Kidney (tissue), 14 donors: ENCODE measurements around the gene C16orf90. TPM values are rescaled to one million over a fixed set of nuclear protein-coding genes. Genes with fewer than 3 reads are reported as not detected.

ENCODE experiments used
- DNase-seq, 5 donors: peaks; one replicate each; pipeline ENCODE4 v3.0.0-alpha.2; 2013 to 2020
- FAIRE-seq: peaks from 2 replicates; lab custom pipeline; 2012; peaks lifted over from hg19 to GRCh38; lab: Jason Lieb, UNC
- H3K27ac ChIP-seq, 2 donors: one replicate each; pipeline ENCODE4 v1.7.0; 2013; ENCODE audit warnings: low read depth in 2 of 2, low read length in 2 of 2, inconsistent platforms in 1 of 2
- H3K27me3 ChIP-seq: one replicate; pipeline ENCODE4 v1.7.1; 2013; ENCODE audit warnings: low read length, inconsistent platforms; ENCODE audit not compliant: control insufficient read depth, insufficient read depth
- H3K36me3 ChIP-seq, 3 donors: one replicate each; pipeline versions ENCODE4 v1.7.0 to v1.7.1; 2013; ENCODE audit warnings: low read length in 3 of 3, control low read depth in 1 of 3, inconsistent platforms in 1 of 3; ENCODE audit not compliant: insufficient read depth in 3 of 3, control insufficient read depth in 2 of 3
- H3K4me1 ChIP-seq, 3 donors: one replicate each; pipeline versions ENCODE4 v1.7.0 to v1.7.1; 2013; ENCODE audit warnings: low read length in 3 of 3, inconsistent platforms in 1 of 3, low read depth in 1 of 3; ENCODE audit not compliant: control insufficient read depth in 2 of 3, insufficient read depth in 2 of 3
- H3K4me3 ChIP-seq, 3 donors: one replicate each; pipeline versions ENCODE4 v1.7.0 to v1.8.1; 2013; ENCODE audit warnings: low read length in 3 of 3, control low read depth in 1 of 3, inconsistent platforms in 1 of 3
- H3K9ac ChIP-seq, 3 donors: one replicate each; pipeline versions ENCODE4 v1.7.0 to v1.7.1; 2013; ENCODE audit warnings: low read length in 3 of 3, control low read depth in 1 of 3, inconsistent platforms in 1 of 3
- H3K9me3 ChIP-seq, 3 donors: one replicate each; pipeline versions ENCODE4 v1.7.0 to v1.7.1; 2013; ENCODE audit warnings: low read length in 3 of 3, control low read depth in 1 of 3, inconsistent platforms in 1 of 3; ENCODE audit not compliant: control insufficient read depth in 2 of 3, insufficient read depth in 1 of 3
- intact Hi-C: fragments of 100-400 bp; cut with DNase I; formaldehyde crosslinking; loops from one replicate; pipeline ENCODE4 v1.11.1; 2022
- polyA plus RNA-seq: library from polyadenylated mRNA; stranded (reverse); fragments of 350-450 nt; fragmentation: Illumina TruSeq; extraction: RNeasy Lipid Tissue Mini Kit (QIAGEN cat#74804); gene quantifications from one replicate; pipeline ENCODE4 v1.2.3, GENCODE V29; 2014; ENCODE audit warnings: low read depth, low replicate concordance; ENCODE audit not compliant: insufficient read depth
- total RNA-seq: library from RNA; stranded (reverse); fragmentation: NEBNext Ultra II Directional; extraction: Animal tissue kit (Norgen Biotek cat#: 25700); gene quantifications from one replicate; pipeline ENCODE4 v1.2.1, GENCODE V29; 2021
- TF ChIP-seq, protein P1 (sequence below): IDR thresholded peaks from 3 replicates; pipeline ENCODE4 v1.5.1; 2012; ENCODE audit warnings: mild to moderate bottlenecking, moderate library complexity, borderline replicate concordance; ENCODE audit not compliant: insufficient read depth; ENCODE audit errors: extremely low read depth
- donor health status: control.
- donor health status: control.
- donor health status: control.
- donor health status: control.
- donor health status: control.
- donor health status: DM: yes; HTN: yes; CAD: no.
- donor health status: Normal renal cell carcinoma (clear cell type).

C16orf90 gene
- total and polyA plus RNA-seq, 2 donors from 2014 or later: not detected

DNA sequence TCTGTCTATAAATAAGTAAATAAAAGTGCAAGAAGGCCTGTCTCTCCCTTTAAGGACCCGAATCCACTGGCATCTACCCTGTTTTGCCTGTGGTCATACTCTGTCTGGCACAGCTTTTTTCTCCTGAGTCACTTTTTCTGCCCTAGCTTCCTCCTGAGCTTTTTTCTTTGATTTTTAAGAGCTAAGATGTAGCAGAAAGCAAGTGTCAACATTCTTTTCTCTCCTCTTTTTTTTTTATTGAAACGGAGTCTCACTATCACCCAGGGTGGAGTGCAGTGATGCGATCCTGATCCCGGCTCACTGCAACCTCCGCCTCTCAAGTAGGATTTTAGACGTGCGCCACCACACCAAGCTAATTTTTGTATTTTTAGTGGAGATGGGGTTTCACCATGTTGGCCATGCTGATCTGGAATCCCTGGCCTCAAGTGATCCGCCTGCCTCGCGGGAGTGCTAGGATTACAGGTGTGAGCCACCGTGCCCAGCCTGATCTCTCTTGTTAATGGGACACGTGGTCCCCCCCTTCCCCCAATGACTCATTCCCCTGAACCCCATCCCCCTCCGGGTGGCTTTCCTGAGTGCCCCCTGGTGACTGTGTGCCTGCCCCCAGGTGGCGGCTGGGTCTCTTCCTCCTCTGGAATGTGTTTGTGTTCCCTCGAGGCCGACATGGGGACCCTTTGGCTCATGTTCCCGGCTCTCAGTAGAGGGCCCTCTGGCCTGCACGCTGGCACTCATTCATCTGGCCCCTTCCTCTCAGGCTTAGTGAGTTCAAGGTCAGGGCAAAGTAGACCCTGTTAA is 14.2 kb downstream of the C16orf90 start:
- DNase-seq (peak in 2 of 5 donors; percentile 31 to 53), FAIRE-seq (no peak)
- intact Hi-C loops: no loop called here
- no peak overlapping the region for H3K4me3 ChIP-seq
- no peak overlapping the region for H3K9ac ChIP-seq
- peaks cover 0 to 2% (median 0%) of the 10 kb centered on the region in 3 donors for H3K4me1 ChIP-seq
- H3K27ac ChIP-seq: no peak overlapping the region
- H3K27me3 ChIP-seq: no peaks in the 10 kb centered on the region
- no peaks in the 10 kb centered on the region for H3K9me3 ChIP-seq
- peaks cover 3 to 71% (median 35%) of the 10 kb centered on the region in 3 donors for H3K36me3 ChIP-seq
- TF ChIP-seq, protein P1, sequence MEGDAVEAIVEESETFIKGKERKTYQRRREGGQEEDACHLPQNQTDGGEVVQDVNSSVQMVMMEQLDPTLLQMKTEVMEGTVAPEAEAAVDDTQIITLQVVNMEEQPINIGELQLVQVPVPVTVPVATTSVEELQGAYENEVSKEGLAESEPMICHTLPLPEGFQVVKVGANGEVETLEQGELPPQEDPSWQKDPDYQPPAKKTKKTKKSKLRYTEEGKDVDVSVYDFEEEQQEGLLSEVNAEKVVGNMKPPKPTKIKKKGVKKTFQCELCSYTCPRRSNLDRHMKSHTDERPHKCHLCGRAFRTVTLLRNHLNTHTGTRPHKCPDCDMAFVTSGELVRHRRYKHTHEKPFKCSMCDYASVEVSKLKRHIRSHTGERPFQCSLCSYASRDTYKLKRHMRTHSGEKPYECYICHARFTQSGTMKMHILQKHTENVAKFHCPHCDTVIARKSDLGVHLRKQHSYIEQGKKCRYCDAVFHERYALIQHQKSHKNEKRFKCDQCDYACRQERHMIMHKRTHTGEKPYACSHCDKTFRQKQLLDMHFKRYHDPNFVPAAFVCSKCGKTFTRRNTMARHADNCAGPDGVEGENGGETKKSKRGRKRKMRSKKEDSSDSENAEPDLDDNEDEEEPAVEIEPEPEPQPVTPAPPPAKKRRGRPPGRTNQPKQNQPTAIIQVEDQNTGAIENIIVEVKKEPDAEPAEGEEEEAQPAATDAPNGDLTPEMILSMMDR: no peak

DNA sequence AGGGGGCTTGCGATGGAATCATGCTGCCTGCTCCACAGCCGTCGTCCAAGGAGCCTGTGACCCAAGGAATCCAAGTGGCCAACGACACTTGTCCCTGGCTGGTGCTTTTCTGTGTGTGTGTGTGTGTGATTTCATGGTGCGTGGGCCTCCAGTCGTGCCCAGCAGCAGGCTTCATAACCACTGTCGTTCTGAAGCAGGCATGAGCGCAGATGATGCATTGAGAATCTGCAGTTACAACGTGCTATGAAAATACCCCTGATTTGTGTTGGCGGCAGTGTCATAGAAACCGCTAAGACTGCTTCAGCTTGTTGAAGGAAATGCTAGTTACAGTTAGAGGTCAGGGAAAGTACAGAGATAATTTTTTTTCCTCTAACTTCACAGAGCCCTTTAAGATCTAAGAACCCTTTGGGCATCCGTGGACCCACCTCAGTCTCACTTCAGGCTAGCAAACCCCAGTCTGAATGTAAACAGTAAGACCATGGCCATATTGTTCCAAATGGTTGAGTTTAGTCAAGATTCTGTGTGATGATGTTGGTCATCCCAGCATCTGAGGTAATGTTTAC is 15.6 kb downstream of the C16orf90 start:
- TF ChIP-seq, protein P1: no peak
- peaks cover 3 to 57% (median 27%) of the 10 kb centered on the region in 3 donors for H3K36me3 ChIP-seq
- intact Hi-C loops: no loop called here

DNA sequence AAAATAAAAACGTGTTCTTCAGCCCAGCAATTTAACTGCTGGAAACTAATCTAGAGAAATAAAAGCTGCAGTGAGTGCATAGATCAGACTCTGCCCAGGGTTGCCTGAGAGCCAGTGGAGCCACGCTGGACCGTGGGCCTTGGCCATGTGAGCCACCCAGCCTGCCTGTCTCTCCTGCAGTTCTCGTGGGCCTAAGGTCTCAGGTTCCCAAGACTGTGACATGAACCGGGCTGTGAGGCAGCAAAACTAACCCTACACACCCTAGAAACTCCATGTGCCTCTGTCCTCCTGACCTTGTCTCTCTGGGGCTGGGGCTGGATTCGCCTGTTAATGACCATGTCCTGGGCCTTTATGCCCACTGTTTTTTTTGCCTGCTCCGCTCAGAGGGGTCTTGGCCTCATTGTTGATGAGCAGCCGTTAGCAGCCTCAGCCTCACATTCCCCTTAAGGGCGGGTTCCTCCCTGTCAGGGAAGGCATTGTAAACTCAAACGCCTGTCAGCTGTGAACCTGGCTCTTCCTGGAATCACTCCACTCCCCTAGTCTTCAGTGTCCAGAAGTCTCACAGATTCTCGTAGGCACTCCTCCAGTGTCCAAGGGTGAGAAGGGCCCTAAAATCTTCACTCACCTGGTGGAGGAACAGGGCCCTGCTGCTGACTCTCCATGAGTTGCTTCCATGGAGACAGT is 16.9 kb downstream of the C16orf90 start:
- Histone ChIP-seq H3K27me3 (no peaks in the 10 kb centered on the region), H3K27ac (no peak overlapping the region), H3K9me3 (no peaks in the 10 kb centered on the region), H3K36me3 (peaks cover under 1 to 44% (median 21%) of the 10 kb centered on the region in 3 donors), H3K4me3 (no peak overlapping the region), H3K4me1 (peaks cover 0 to 7% (median 0%) of the 10 kb centered on the region in 3 donors), H3K9ac (no peak overlapping the region)
- DNase-seq (no peak), FAIRE-seq (no peak)
- intact Hi-C loops: no loop called here
- TF ChIP-seq, protein P1: no peak

More for the DNA sequence above, 15.6 kb downstream of the C16orf90 start:
- H3K9me3 ChIP-seq: no peaks in the 10 kb centered on the region
- H3K4me1 ChIP-seq: peaks cover 0 to 2% (median 0%) of the 10 kb centered on the region in 3 donors
- DNase-seq (peak in 1 of 5 donors; percentile 33), FAIRE-seq (no peak)
- no peak overlapping the region for H3K4me3 ChIP-seq
- H3K27ac ChIP-seq: no peak overlapping the region
- no peak overlapping the region for H3K9ac ChIP-seq
- H3K27me3 ChIP-seq: no peaks in the 10 kb centered on the region
